Measurements from ENCODE around the gene C1orf159. TPM values are rescaled to one million over a fixed set of nuclear protein-coding genes. Genes with fewer than 3 reads are reported as not detected.

The C1orf159 gene
- total and polyA plus RNA-seq, 2 experiments from 2014 or later = 9.6 to 21.5 TPM

- Histone ChIP-seq H3K36me3 (ENCODE audit: insufficient read depth) (no peaks in the 10 kb centered on the region), H4K20me1 (replicated peaks; ENCODE audit: insufficient read depth) (no peaks in the 10 kb centered on the region), H3K27ac (ENCODE audit: low read depth) (no peak overlapping the region), H3K4me3 (no peak overlapping the region), H3K9me2 (ENCODE audit: insufficient read depth) (no peaks in the 10 kb centered on the region), H3K4me2 (0 out of 2 replicates have a peak overlapping the region, but pooled peaks have one; percentile 48), H3K79me2 (replicated peaks; ENCODE audit: insufficient read depth) (no peaks in the 10 kb centered on the region), H2AFZ (no peak overlapping the region), H3K4me1 (ENCODE audit: insufficient read depth) (no peaks in the 10 kb centered on the region; the same call in 1 of the 2 replicates), H3K27me3 (ENCODE audit: insufficient read depth) (no peaks in the 10 kb centered on the region), H3F3A (replicated peaks; ENCODE audit: low read depth) (0 out of 2 replicates have a peak, but pooled peaks cover 8% of the 10 kb centered on the region)
- ATAC-seq = no peak
- Mint-ChIP-seq H3K9me3 (peaks cover 35% of the 10 kb centered on the region), H3K4me3 (peak overlapping the region; percentile 47; the same call in 2 of the 3 replicates), H3K27ac (no peak overlapping the region), H3K36me3 (ENCODE audit: low read depth) (peaks cover 23% of the 10 kb centered on the region), H3K27me3 (ENCODE audit: insufficient read depth, low read depth, poor library complexity) (peaks cover 25% of the 10 kb centered on the region), H3K4me1 (no peaks in the 10 kb centered on the region; the same call in 1 of the 3 replicates)
- DNase-seq (ENCODE audit: low spot score) = no peak
- TF ChIP-seq ZNF331 (CRISPR knock-in tag; IDR thresholded peaks at IDR 0.05; ENCODE audit: low read depth) (no peak), ZNF462 (CRISPR knock-in tag; IDR thresholded peaks at IDR 0.05) (no peak), ETS1 (IDR thresholded peaks at IDR 0.05) (no peak), CREB1 (CRISPR knock-in tag; IDR thresholded peaks at IDR 0.05; ENCODE audit: low read depth) (no peak), REST (IDR thresholded peaks at IDR 0.05; ENCODE audit: unreplicated experiment) (no peak), EZH2 (IDR thresholded peaks at IDR 0.05; ENCODE audit: low read depth, unreplicated experiment) (no peak), JUNB (IDR thresholded peaks at IDR 0.05; ENCODE audit: unreplicated experiment) (no peak), CTCF (conservative IDR thresholded peaks at IDR 0.05; ENCODE audit: low read depth in 2 of 2) (no peak), STAT1 (IDR thresholded peaks at IDR 0.05; ENCODE audit: unreplicated experiment) (no peak), EZH2phosphoT487 (IDR thresholded peaks at IDR 0.05; ENCODE audit: unreplicated experiment) (no peak), NANOG (IDR thresholded peaks at IDR 0.05; ENCODE audit: borderline replicate concordance) (no peak), POLR2AphosphoS5 (IDR thresholded peaks at IDR 0.05; ENCODE audit: low read depth) (no peak), ZNF114 (CRISPR knock-in tag; IDR thresholded peaks at IDR 0.05) (no peak)
Observed at GRCh38 chr1:1156140-1157032, 40.5 kb upstream of the C1orf159 start.
